NCI-H69 (cell line): ENCODE data around the gene HES7.

Source experiments
- DNase-seq: peaks from one replicate; lab custom pipeline; 2025; lab: John Stamatoyannopoulos, UW

HES7 gene

GRCh38 chr17:8155231-8155995 lies 31.5 kb upstream of the HES7 start:
- DNase-seq, result no peak

GRCh38 chr17:8154608-8155155 lies 30.8 kb upstream of the HES7 start:
- DNase-seq, result no peak

- peak; percentile 74 for DNase-seq
Observed at GRCh38 chr17:8153957-8154607, 30.2 kb upstream of the HES7 start.

- DNase-seq, result peak; percentile 24
Observed at GRCh38 chr17:8153525-8153956, 29.6 kb upstream of the HES7 start.

DNA sequence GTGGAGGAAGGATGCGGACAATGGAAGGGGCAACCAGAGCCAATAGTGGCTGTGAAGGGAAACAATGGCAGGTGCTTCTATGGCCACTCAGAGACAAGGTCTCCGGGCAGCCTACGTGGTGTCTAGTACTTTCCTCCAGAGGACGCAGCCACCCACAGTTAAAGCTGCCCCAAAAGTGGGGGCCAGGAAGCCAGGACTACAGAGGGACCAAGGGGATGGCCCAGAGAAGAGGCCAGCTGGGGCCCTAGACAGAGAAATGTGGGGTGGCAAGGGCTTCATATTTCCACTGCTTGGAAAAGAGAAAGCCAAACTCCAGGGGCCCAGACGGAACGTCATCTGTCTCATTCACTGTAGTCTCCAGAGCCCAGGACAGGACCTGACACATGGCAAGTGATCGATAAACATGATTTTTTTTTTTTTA lies 29.1 kb upstream of the HES7 start:
- DNase-seq, result no peak

DNA sequence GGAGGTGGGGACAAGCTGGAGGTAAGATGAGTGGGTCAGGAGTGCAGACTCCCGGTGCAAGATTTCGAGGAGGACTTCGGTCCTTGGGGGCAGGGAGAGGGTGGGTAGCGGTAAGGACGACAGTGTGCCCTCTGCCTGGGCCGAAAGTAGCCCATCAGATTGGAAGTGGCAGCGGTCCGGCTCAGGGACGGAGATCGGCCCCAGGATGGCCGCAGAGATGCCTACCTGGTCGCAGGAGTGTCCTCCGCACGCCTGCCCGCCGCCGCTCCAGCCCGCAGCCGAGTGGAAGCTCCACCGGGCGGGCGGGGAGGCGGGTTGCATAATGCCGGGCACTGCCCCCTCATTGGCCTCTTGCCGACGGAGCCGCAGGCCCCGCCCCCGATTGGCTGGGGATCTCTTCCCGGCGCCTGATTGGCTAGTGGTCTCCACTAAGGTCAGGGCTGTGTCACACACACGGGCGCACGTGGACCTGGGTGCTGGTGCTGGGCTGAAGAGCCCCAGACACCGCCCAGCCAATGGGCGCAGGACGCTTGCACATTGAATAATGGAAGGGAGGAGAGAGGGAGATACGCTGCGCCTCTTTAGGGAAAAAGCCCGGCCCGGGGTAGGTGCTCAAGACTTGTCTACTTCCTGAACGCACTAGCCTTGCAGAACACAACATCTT lies 28.3 kb upstream of the HES7 start, which contains the start of gene PER1:
Gene PER1 (minus strand): TSS at position 293 of the 664 bp plus-strand sequence. CDS start 1,698 bp downstream, outside the sequence.
- peak; percentile 92 for DNase-seq

GRCh38 chr17:8151641-8152111 lies 27.8 kb upstream of the HES7 start:
- DNase-seq, result peak; percentile 28

DNA sequence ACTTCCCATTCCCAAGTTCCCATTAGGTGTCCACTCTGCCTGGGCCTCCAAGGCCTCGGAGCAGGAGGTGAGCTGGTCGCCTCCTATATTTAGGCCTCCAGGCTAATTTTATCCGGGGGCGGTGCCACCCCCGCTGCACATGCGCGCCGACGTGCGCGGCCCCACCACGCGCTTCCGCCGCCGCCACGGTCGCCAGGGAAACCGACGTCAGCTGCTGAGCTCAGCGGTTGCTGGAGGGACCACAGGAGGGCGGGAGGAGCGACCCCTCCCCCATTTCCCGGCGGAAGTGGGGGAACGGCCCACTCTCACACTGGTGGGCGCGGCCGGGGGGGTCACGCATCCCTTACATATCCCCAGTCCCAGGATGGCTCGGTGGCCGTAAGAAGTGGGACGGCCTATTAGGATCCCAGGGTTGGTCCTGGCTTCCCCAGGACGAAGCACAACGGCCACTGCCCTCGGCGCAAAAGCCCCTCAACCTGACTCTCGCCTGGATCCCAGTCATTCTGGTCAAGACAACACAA lies 27.3 kb upstream of the HES7 start:
- DNase-seq, result peak; percentile 86

DNA sequence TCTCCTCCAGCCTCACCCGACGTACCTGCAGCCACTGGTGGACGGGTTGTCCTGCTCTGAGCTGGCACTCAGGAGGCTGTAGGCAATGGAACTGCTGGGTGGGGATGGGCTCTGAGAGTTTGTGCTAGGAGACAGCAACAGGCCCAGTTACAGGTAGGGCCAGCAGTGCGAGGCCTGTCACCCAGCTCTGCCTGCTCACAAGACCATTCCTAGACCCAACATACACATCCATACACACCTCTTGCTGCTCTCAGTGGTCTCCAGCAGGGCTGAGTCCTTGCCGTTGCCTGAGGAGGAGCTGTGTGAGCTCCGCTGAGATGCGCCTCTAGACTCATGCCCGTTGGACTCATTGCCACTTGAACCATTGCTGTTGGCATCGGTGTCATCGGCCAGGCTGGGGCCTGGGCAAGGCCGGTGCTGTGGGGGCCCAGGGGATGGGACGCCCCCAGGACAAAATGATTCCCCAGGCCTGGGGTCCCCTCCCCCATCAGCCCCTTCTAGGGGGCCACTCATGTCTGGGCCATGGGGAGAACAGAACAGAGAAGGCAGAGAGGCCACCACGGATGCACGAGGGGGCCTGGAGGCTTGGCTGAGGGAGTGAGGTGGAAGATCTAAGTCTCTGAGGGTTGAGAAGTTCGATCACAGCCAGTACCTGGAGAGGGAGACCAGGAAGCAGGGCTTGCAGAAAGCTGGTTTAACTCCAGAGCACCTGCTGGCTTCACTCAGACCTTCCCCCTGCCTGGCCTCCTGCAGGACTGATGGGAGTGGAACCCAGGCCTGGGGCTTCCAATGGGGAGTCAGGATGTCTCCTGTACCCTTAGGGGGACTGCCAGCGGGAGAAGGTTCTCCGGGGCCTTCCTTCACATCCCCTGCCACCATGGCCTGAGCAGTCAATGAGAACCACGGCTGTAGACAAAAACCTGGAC lies 26.6 kb upstream of the HES7 start:
- DNase-seq, result peak; percentile 30

GRCh38 chr17:8149419-8150193 lies 25.7 kb upstream of the HES7 start:
- DNase-seq, result no peak

- no peak for DNase-seq
Observed at GRCh38 chr17:8148560-8148959, 24.7 kb upstream of the HES7 start.

GRCh38 chr17:8147805-8148404 lies 24.0 kb upstream of the HES7 start:
- no peak for DNase-seq

GRCh38 chr17:8147141-8147804 lies 23.4 kb upstream of the HES7 start:
- no peak for DNase-seq

- no peak for DNase-seq
Observed at GRCh38 chr17:8146381-8147140, 22.7 kb upstream of the HES7 start.

- DNase-seq, result no peak
Observed at GRCh38 chr17:8145811-8146210, 21.9 kb upstream of the HES7 start.

DNA sequence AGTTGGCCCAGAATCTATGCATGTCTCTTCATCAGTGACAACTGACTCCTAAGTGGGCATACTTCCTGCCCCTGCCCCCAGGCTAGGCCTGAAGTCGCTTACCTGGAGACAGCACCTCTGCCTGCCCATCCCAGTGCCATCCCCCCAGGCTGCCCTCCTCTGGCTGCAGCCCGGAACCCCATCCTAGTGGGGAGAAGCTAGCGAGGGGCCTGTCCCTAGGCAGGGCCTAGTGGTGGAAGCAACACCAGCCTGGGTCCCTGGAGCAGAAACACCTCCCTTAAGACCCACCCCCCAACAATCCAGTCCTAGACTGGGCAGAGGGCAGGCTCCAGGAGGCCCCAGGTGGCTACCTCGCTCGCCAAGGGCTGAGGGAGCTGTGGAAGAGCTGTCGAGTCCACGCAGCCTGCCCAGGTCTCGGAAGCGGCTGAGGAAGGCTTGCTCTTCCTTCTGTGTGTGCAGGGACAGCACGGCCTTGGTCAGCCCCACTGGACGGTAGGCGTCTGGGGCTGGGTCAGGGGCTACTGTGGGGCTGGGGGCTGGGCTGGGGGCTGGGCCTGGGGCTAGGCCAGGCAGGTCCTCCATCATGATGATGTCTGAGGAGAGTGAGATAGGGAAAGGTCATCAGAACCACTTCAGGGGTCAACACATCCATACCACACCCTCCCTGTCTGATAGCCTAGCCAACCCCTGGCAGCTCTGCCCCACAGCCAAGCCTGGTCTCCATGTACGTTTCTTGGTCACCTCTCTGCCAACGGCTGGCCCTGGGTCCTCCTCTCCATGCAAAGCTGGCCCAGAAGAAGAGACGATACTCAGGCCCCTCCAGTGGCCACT lies 20.7 kb upstream of the HES7 start:
- no peak for DNase-seq

DNA sequence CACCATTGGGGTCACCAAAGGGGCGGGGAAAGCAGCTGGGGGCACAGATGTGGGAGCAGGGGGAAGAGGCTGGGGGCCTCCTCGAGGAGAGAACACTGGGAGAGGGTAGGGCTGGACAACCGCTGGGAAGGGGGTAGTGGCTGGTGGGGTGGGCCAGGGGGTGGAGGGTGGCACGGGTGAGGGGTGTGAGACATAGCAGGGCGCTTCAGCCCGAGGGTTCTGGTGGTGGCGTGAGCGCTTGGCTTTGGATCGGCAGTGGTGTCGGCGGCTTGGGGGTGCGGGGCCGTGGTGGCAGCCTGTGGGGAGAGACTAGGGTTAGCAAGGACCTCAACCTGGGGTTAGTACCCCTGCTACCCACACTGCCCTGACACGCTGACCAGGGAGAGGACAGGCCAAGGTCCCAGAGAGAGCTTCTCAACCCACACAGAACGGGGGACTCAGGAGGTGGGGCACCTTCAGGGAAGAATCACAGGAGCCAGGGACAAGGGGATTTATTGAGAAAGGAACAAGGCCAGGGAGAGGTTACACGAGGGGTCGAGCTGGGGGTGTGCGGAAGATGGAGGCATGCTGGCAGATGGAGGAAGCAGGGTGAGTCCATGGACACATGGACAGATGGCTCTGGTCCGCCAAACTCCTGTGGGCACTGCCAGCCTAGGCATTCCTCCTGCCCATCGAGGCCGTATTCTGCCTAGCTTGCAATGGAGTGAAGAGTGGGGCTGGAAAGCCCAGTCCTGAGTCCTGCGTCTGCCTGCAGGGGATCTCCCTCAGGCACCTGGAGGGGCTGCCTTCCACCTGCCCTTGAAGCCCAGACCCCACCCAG lies 19.9 kb upstream of the HES7 start:
- no peak for DNase-seq
